HG02943 (cell line): ENCODE measurements around the gene PRR33.
"Not testable (repeated sequence)": the region's sequence is repeated elsewhere in the genome, so short reads cannot be mapped to it uniquely, and the experiment has no call there.

Experiments
- ATAC-seq: cut with Tn5 transposase; IDR thresholded peaks from one replicate; pipeline ENCODE4 v1.9.1; 2021; ENCODE audit warnings: mild to moderate bottlenecking, low read depth, moderate library complexity; ENCODE audit not compliant: unreplicated experiment

Gene PRR33

GRCh38 chr11:1891831-1892115 is at the start of gene PRR33:
PRR33 (minus strand) TSS chr11:1891895; CDS start chr11:1890584, 1,311 bp downstream.
- no peak for ATAC-seq

GRCh38 chr11:1939788-1940187 is 48.1 kb upstream of the PRR33 start:
- ATAC-seq = not testable (repeated sequence)

- ATAC-seq = no peak
Measured at GRCh38 chr11:1939006-1939625, 47.4 kb upstream of the PRR33 start.

GRCh38 chr11:1938343-1939005 is 46.8 kb upstream of the PRR33 start:
- no peak for ATAC-seq

- no peak for ATAC-seq
Measured at GRCh38 chr11:1937616-1938342, 46.1 kb upstream of the PRR33 start.

- no peak for ATAC-seq
Measured at GRCh38 chr11:1936781-1937615, 45.3 kb upstream of the PRR33 start.

GRCh38 chr11:1936072-1936780 is 44.5 kb upstream of the PRR33 start:
- no peak for ATAC-seq

GRCh38 chr11:1935156-1936071 is 43.7 kb upstream of the PRR33 start:
- no peak for ATAC-seq

- ATAC-seq = no peak
Measured at GRCh38 chr11:1934335-1935155, 42.9 kb upstream of the PRR33 start.

GRCh38 chr11:1933416-1934334 is 42.0 kb upstream of the PRR33 start:
- ATAC-seq = no peak

- no peak for ATAC-seq
Measured at GRCh38 chr11:1932681-1933080, 41.0 kb upstream of the PRR33 start.

- ATAC-seq = no peak
Measured at GRCh38 chr11:1932105-1932480, 40.4 kb upstream of the PRR33 start.

- ATAC-seq = no peak
Measured at GRCh38 chr11:1931341-1932104, 39.8 kb upstream of the PRR33 start.

- no peak for ATAC-seq
Measured at GRCh38 chr11:1930462-1930830, 38.8 kb upstream of the PRR33 start.

GRCh38 chr11:1929621-1930461 is 38.1 kb upstream of the PRR33 start:
- ATAC-seq = no peak
